K562 (cell line): ENCODE data around the gene CELSR1. TPM values are rescaled to one million over a fixed set of nuclear protein-coding genes. Genes with fewer than 3 reads are reported as not detected.

Source experiments
- BCL6 ChIP-seq: fragments of 250-450 bp; sonication (Bioruptor Pico); IDR thresholded peaks from 2 replicates; pipeline ENCODE4 v1.4.0; 2020
- CEBPB ChIP-seq: fragments of 450-650 bp; IDR thresholded peaks from 2 replicates; pipeline ENCODE4 v1.6.1; 2016; ENCODE audit warnings: missing genetic modification characterization, missing compliant biosample characterization
- HNRNPUL1 ChIP-seq: fragments of 200-400 bp; formaldehyde crosslinking; IDR thresholded peaks from 2 replicates; pipeline ENCODE4 v1.6.1; 2017; ENCODE audit warnings: low read length
- KAT2B ChIP-seq: IDR thresholded peaks from one replicate; pipeline ENCODE4 v1.6.1; 2012; ENCODE audit warnings: low read depth, mild to moderate bottlenecking, control low read depth, inconsistent platforms, low read length, moderate library complexity
- MAZ ChIP-seq, 2 experiments: fragments of 450-650 bp in 1 of 2; sonication (generic) in 1 of 2; formaldehyde crosslinking; IDR thresholded peaks in 1 of 2; conservative IDR thresholded peaks in 1 of 2; 2 replicates each; pipeline versions ENCODE4 v1.4.0 to v1.5.0; 2020; ENCODE audit warnings: mild to moderate bottlenecking in 1 of 2, missing genetic modification reagents in 1 of 2
- MCM2 ChIP-seq: fragments of 450-650 bp; IDR thresholded peaks from 2 replicates; pipeline ENCODE4 v1.6.1; 2017; ENCODE audit warnings: low read depth, mild to moderate bottlenecking
- PRMT5 ChIP-seq: sonication (generic); formaldehyde crosslinking; IDR thresholded peaks from 2 replicates; pipeline ENCODE4 v1.5.0; 2020; ENCODE audit warnings: missing genetic modification reagents
- SNIP1 ChIP-seq: fragments of 450-650 bp; IDR thresholded peaks from 2 replicates; pipeline ENCODE4 v1.7.1; 2017; ENCODE audit warnings: low read depth, mild to moderate bottlenecking
- SP2 ChIP-seq: IDR thresholded peaks from 2 replicates; pipeline ENCODE4 v1.6.1; 2011; ENCODE audit warnings: mild to moderate bottlenecking, low read depth, low read length, moderate library complexity; ENCODE audit not compliant: poor library complexity, severe bottlenecking; ENCODE audit errors: extremely low read depth
- STAT5A ChIP-seq: IDR thresholded peaks from 2 replicates; pipeline ENCODE4 v1.6.1; 2012; ENCODE audit warnings: low read length, inconsistent platforms, borderline replicate concordance
- ZFP30 ChIP-seq: fragments of 250-450 bp; sonication (Bioruptor Pico); IDR thresholded peaks from 2 replicates; pipeline ENCODE4 v1.8.0; 2022; ENCODE audit warnings: moderate library complexity, mild to moderate bottlenecking, inconsistent platforms, borderline replicate concordance
- ZNF239 ChIP-seq: fragments of 250-450 bp; sonication (Bioruptor Pico); IDR thresholded peaks from 2 replicates; pipeline ENCODE4 v1.4.0; 2020; ENCODE audit warnings: mild to moderate bottlenecking
- polyA plus RNA-seq, 8 experiments: library from polyadenylated mRNA; depleted of rRNA in 4 of 8; stranded (reverse) in 5 of 8; unstranded in 3 of 8; fragments of >200 nt; fragmentation: Nextera tagmentation in 2 of 8; fragmentation: Illumina TruSeq in 1 of 8; extraction: Ambion mirVana in 2 of 8; extraction: Trizol in 1 of 8; gene quantifications; 2 replicates each; pipeline versions ENCODE4 v1.2.1 to v1.2.3, GENCODE V29; 2011 to 2014; ENCODE audit warnings: inconsistent platforms in 1 of 8, missing spikeins in 1 of 8
- total RNA-seq, 7 experiments: library from RNA; depleted of rRNA in 6 of 7; stranded (reverse); fragments of >200 nt in 6 of 7; fragmentation: Illumina TruSeq in 2 of 7; extraction: Trizol in 2 of 7; gene quantifications; 2 replicates each; pipeline versions ENCODE4 v1.2.1 to v1.2.3, GENCODE V29; 2011 to 2021; ENCODE audit warnings: low replicate concordance in 1 of 7
- TF ChIP-seq, protein P1 (sequence below): fragments of 450-650 bp; formaldehyde crosslinking; IDR thresholded peaks from 2 replicates; pipeline ENCODE4 v1.4.0; 2022; ENCODE audit warnings: missing genetic modification characterization
- TF ChIP-seq, protein P2 (sequence below), 2 experiments: fragments of 450-650 bp in 1 of 2; sonication (generic) in 1 of 2; formaldehyde crosslinking in 1 of 2; IDR thresholded peaks in 1 of 2; conservative IDR thresholded peaks in 1 of 2; 2 replicates each; pipeline versions ENCODE4 v1.6.1 to v1.8.1; 2016 to 2023; ENCODE audit warnings: mild to moderate bottlenecking in 2 of 2, moderate library complexity in 2 of 2, inconsistent platforms in 1 of 2, missing genetic modification reagents in 1 of 2
- TF ChIP-seq, protein P3 (sequence below): sonication (generic); formaldehyde crosslinking; IDR thresholded peaks from 2 replicates; pipeline ENCODE4 v1.8.1; 2022; ENCODE audit warnings: missing genetic modification reagents
- TF ChIP-seq, protein P4 (sequence below): fragments of 450-650 bp; IDR thresholded peaks from 2 replicates; pipeline ENCODE4 v1.6.1; 2014; ENCODE audit warnings: low read depth, mild to moderate bottlenecking, moderate library complexity, borderline replicate concordance
- TF ChIP-seq, protein P5 (sequence below): IDR thresholded peaks from 3 replicates; pipeline ENCODE4 v1.6.1; 2011; ENCODE audit warnings: borderline replicate concordance, mild to moderate bottlenecking; ENCODE audit not compliant: insufficient read length, insufficient read depth
- TF ChIP-seq, protein P6 (sequence below): fragments of 450-650 bp; IDR thresholded peaks from 2 replicates; pipeline ENCODE4 v1.6.1; 2016

Gene CELSR1
- total and polyA plus RNA-seq, 9 of the 15 experiments (the other 6 are each of a cell fraction or from before 2014, with no cell fraction given), result under 0.01 to 0.09 TPM; not detected in 7

DNA sequence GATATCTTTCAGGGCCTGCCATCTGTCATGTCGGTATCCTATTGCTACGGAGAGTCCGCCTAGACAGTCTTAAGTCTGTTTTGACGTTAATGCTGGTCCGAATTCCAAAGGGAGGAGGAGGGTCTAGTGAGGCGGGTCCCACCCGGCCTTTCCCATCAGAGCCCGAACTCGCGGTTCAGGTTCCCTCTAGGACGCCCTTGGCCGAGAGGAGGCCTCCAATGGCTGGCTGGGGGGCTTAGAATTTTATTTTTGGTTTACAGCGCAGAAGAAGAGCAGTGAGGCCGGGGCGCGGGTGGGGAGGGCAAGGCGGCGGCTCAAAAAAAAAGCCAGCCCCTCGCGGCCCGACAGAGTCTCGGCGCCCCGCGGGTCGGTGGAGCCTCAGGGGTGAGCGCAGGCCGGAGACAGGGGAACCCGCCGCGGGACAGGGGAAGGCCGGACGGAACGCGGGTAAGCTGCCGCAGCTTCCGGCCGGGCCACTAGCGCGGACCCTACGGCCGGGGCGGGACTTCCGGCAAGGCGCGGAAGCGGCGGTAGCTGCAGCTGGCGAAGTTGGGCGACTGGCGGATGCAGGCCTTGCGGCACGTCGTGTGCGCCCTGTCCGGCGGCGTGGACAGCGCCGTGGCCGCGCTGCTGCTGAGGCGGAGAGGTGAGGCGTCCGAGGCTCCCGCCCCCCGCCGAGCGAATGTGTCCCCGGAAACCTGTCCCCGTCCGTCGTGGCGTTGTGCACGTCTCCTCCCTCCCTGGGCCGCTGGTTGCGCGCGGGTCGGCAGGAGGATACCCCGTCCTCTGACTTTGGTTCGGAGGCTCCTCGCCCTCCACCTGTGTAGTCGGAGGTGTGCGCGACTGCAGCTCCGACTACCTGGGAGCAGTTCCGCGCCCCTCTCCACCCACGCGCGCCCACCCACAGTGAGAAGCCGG, 202.0 kb downstream of the CELSR1 start, which contains the start of gene TRMU (continued):
- TF ChIP-seq SP2, result peak; percentile 37
- no peak for TF ChIP-seq HNRNPUL1
- no peak for TF ChIP-seq MCM2
- TF ChIP-seq MAZ (CRISPR knock-in tag; conservative IDR thresholded peaks at IDR 0.05 in 1 of 2, IDR thresholded peaks at IDR 0.05 in 1 of 2), result peak; percentile 61 to 70; a peak in 2 of 4 replicates
- TF ChIP-seq, protein P1, sequence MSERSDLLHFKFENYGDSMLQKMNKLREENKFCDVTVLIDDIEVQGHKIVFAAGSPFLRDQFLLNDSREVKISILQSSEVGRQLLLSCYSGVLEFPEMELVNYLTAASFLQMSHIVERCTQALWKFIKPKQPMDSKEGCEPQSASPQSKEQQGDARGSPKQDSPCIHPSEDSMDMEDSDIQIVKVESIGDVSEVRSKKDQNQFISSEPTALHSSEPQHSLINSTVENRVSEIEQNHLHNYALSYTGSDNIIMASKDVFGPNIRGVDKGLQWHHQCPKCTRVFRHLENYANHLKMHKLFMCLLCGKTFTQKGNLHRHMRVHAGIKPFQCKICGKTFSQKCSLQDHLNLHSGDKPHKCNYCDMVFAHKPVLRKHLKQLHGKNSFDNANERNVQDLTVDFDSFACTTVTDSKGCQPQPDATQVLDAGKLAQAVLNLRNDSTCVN, result no peak
- no peak for TF ChIP-seq BCL6 (CRISPR knock-in tag)
- no peak for TF ChIP-seq PRMT5
- TF ChIP-seq CEBPB (tag), result no peak
- TF ChIP-seq, protein P2, sequence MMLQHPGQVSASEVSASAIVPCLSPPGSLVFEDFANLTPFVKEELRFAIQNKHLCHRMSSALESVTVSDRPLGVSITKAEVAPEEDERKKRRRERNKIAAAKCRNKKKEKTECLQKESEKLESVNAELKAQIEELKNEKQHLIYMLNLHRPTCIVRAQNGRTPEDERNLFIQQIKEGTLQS (IDR thresholded peaks at IDR 0.05), result no peak
- TF ChIP-seq, protein P2 (CRISPR knock-in tag; conservative IDR thresholded peaks at IDR 0.05), result no peak
- no peak for TF ChIP-seq SNIP1
- TF ChIP-seq, protein P3, sequence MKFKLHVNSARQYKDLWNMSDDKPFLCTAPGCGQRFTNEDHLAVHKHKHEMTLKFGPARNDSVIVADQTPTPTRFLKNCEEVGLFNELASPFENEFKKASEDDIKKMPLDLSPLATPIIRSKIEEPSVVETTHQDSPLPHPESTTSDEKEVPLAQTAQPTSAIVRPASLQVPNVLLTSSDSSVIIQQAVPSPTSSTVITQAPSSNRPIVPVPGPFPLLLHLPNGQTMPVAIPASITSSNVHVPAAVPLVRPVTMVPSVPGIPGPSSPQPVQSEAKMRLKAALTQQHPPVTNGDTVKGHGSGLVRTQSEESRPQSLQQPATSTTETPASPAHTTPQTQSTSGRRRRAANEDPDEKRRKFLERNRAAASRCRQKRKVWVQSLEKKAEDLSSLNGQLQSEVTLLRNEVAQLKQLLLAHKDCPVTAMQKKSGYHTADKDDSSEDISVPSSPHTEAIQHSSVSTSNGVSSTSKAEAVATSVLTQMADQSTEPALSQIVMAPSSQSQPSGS (CRISPR knock-in tag), result no peak
- TF ChIP-seq, protein P4, sequence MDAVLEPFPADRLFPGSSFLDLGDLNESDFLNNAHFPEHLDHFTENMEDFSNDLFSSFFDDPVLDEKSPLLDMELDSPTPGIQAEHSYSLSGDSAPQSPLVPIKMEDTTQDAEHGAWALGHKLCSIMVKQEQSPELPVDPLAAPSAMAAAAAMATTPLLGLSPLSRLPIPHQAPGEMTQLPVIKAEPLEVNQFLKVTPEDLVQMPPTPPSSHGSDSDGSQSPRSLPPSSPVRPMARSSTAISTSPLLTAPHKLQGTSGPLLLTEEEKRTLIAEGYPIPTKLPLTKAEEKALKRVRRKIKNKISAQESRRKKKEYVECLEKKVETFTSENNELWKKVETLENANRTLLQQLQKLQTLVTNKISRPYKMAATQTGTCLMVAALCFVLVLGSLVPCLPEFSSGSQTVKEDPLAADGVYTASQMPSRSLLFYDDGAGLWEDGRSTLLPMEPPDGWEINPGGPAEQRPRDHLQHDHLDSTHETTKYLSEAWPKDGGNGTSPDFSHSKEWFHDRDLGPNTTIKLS, result no peak; the same call in 1 of the 2 replicates
- no peak for TF ChIP-seq STAT5A
- no peak for TF ChIP-seq ZNF239 (CRISPR knock-in tag)
- TF ChIP-seq ZFP30 (CRISPR knock-in tag), result no peak
- TF ChIP-seq, protein P5, sequence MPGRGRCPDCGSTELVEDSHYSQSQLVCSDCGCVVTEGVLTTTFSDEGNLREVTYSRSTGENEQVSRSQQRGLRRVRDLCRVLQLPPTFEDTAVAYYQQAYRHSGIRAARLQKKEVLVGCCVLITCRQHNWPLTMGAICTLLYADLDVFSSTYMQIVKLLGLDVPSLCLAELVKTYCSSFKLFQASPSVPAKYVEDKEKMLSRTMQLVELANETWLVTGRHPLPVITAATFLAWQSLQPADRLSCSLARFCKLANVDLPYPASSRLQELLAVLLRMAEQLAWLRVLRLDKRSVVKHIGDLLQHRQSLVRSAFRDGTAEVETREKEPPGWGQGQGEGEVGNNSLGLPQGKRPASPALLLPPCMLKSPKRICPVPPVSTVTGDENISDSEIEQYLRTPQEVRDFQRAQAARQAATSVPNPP, result no peak
- no peak for TF ChIP-seq KAT2B
- TF ChIP-seq, protein P6, sequence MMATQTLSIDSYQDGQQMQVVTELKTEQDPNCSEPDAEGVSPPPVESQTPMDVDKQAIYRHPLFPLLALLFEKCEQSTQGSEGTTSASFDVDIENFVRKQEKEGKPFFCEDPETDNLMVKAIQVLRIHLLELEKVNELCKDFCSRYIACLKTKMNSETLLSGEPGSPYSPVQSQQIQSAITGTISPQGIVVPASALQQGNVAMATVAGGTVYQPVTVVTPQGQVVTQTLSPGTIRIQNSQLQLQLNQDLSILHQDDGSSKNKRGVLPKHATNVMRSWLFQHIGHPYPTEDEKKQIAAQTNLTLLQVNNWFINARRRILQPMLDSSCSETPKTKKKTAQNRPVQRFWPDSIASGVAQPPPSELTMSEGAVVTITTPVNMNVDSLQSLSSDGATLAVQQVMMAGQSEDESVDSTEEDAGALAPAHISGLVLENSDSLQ, result peak; percentile 52
